ENCODE measurements around the gene TMEM200B. TPM values are rescaled to one million over a fixed set of nuclear protein-coding genes. Genes with fewer than 3 reads are reported as not detected.

Gene TMEM200B
- total RNA-seq, 1 experiment from 2014 or later = 12.6 TPM

- Histone ChIP-seq H3K18ac (ENCODE audit: insufficient read length, low read depth, low read length) (peak overlapping the region; percentile 32), H3K27me3 (ENCODE audit: insufficient read depth, low read length) (no peaks in the 10 kb centered on the region; the same call in 1 of the 2 replicates), H3K79me2 (ENCODE audit: insufficient read depth, low read length) (no peaks in the 10 kb centered on the region), H2AK5ac (ENCODE audit: insufficient read length, low read length) (no peak overlapping the region), H3K23ac (ENCODE audit: insufficient read length, low read depth, low read length) (no peak overlapping the region), H2BK20ac (ENCODE audit: low read depth, low read length, poor library complexity, severe bottlenecking) (no peak overlapping the region), H4K8ac (replicated peaks; ENCODE audit: insufficient read length, low read depth, low read length) (no peak overlapping the region), H2AFZ (ENCODE audit: low read length) (no peak overlapping the region), H3T11ph (ENCODE audit: low read length) (no peak overlapping the region), H3K23me2 (ENCODE audit: insufficient read length, low read depth, low read length, poor library complexity, severe bottlenecking) (peaks cover 18% of the 10 kb centered on the region), H4K5ac (ENCODE audit: insufficient read length, low read depth, low read length) (no peak overlapping the region), H3K14ac (ENCODE audit: insufficient read depth, low read length) (peak overlapping the region; percentile 49; the same call in 1 of the 2 replicates), H2BK15ac (ENCODE audit: low read depth, low read length) (no peak overlapping the region), H3K9me3 (ENCODE audit: control insufficient read depth, low read depth, low read length) (no peaks in the 10 kb centered on the region), H2BK12ac (ENCODE audit: insufficient read length, low read depth, low read length) (no peak overlapping the region), H3K9ac (ENCODE audit: extremely low read depth, insufficient read length, low read length) (peak overlapping the region; percentile 8), H4K91ac (ENCODE audit: insufficient read length, low read depth, low read length) (no peak overlapping the region), H3K4me1 (ENCODE audit: insufficient read depth, low read length) (peaks cover 2% of the 10 kb centered on the region; the same call in 1 of the 2 replicates), H3K4ac (ENCODE audit: low read depth, low read length) (peak overlapping the region; percentile 16; the same call in 1 of the 2 replicates), H3K27ac (ENCODE audit: insufficient read length, low read depth, low read length) (no peak overlapping the region), H3K4me2 (ENCODE audit: insufficient read depth, insufficient read length, low read length) (peak overlapping the region; percentile 51), H4K20me1 (ENCODE audit: control insufficient read depth, insufficient read depth, insufficient read length) (peaks cover 2% of the 10 kb centered on the region), H3K56ac (ENCODE audit: insufficient read length, low read depth, low read length) (no peak overlapping the region), H2BK120ac (ENCODE audit: low read depth, low read length, poor library complexity, severe bottlenecking) (no peak overlapping the region), H2BK5ac (ENCODE audit: insufficient read length, low read length) (no peak overlapping the region), H3K79me1 (ENCODE audit: insufficient read depth, low read depth, low read length, poor library complexity, severe bottlenecking) (no peaks in the 10 kb centered on the region)
- no peaks in the 10 kb centered on the region for H3K9me3 Mint-ChIP-seq
- H3K27ac Mint-ChIP-seq = 0 out of 7 replicates have a peak overlapping the region, but pooled peaks of 1 of the 3 experiments have one; percentile 77
- DNase-seq = peak; percentile 91
- peaks cover 32% of the 10 kb centered on the region for H3K27me3 Mint-ChIP-seq (ENCODE audit: low read depth)
- peaks cover 9 to 10% of the 10 kb centered on the region in 2 experiments for H3K4me1 Mint-ChIP-seq
- WGBS (ENCODE audit: extremely low coverage, insufficient read length, low lambda C conversion rate) = no CpG with 5 or more reads among the region's 85 CpGs
- peaks cover 0 to 6% (median 4%) of the 10 kb centered on the region in 3 experiments; a peak in 5 of 7 replicates for H3K36me3 Mint-ChIP-seq (ENCODE audit: insufficient read depth in 1 of 3, low read depth in 3 of 3)
- H3K4me3 Mint-ChIP-seq = peak overlapping the region; percentile 63 to 75
- peak; percentile 80 for TF ChIP-seq CTCF (conservative IDR thresholded peaks at IDR 0.05)
Observed at GRCh38 chr1:29124366-29125236, 898 bp upstream of the TMEM200B start.
